Subcutaneous adipose tissue (tissue), 4 donors: ENCODE data around the gene G0S2. TPM values are rescaled to one million over a fixed set of nuclear protein-coding genes. Genes with fewer than 3 reads are reported as not detected.

Experiments used
- total RNA-seq, 4 donors: library from RNA; depleted of rRNA; stranded (reverse); fragments of >200 nt; gene quantifications; one replicate each; pipeline ENCODE4 v1.1.0, GENCODE V29; 2016
- TF ChIP-seq, protein P1 (sequence below): fragments of 450-650 bp; IDR thresholded peaks from one replicate; pipeline ENCODE4 v1.5.1; 2016; ENCODE audit warnings: low read depth, mild to moderate bottlenecking, control low read depth, antibody characterized with exemption, moderate library complexity

Gene G0S2
- total RNA-seq, 4 donors from 2014 or later, result 926 to 3,115 (median 1,789) TPM

DNA sequence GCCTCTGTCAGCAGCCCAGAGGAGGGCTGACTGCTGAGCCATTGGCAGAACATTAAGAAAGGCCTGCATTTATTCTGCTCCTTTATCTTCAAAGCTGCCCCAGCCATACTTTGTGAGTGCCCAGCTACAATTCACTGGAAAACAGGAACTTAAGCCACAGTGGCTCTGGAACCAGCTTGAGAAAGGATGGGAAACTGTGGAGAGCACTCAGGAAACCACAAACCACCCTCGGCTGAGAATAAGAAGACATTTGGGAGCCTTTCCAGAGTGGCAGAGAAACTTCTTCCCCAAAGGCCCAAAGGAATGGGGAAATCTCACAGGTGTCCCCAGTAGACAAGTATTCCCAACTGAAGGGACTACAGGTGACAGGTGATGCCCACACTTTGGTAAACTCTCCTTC lies 24.8 kb upstream of the G0S2 start:
- TF ChIP-seq, protein P1, sequence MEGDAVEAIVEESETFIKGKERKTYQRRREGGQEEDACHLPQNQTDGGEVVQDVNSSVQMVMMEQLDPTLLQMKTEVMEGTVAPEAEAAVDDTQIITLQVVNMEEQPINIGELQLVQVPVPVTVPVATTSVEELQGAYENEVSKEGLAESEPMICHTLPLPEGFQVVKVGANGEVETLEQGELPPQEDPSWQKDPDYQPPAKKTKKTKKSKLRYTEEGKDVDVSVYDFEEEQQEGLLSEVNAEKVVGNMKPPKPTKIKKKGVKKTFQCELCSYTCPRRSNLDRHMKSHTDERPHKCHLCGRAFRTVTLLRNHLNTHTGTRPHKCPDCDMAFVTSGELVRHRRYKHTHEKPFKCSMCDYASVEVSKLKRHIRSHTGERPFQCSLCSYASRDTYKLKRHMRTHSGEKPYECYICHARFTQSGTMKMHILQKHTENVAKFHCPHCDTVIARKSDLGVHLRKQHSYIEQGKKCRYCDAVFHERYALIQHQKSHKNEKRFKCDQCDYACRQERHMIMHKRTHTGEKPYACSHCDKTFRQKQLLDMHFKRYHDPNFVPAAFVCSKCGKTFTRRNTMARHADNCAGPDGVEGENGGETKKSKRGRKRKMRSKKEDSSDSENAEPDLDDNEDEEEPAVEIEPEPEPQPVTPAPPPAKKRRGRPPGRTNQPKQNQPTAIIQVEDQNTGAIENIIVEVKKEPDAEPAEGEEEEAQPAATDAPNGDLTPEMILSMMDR, result no peak

DNA sequence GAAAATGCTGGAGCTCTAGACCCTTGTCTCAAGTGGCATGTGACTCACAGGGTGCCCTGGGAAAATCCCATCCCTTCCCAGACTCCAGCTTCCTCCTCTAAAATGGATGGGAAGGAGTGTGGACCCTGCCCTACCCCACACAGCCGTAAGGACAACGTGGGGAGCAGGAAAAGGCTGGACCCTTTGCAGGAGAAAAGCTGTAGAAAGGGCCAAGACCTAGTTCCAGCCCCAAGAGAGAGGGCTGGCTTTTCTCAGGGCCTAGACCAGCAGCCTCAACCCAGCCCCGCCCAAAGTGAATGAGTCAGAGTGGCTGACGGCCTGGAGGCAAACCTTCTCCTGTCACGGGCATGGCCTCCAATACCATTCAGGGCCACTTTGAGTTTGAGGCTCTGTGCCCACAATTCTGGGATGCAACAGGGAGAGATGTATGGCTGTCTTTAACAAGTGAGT lies 24.0 kb upstream of the G0S2 start:
- TF ChIP-seq, protein P1, result no peak

DNA sequence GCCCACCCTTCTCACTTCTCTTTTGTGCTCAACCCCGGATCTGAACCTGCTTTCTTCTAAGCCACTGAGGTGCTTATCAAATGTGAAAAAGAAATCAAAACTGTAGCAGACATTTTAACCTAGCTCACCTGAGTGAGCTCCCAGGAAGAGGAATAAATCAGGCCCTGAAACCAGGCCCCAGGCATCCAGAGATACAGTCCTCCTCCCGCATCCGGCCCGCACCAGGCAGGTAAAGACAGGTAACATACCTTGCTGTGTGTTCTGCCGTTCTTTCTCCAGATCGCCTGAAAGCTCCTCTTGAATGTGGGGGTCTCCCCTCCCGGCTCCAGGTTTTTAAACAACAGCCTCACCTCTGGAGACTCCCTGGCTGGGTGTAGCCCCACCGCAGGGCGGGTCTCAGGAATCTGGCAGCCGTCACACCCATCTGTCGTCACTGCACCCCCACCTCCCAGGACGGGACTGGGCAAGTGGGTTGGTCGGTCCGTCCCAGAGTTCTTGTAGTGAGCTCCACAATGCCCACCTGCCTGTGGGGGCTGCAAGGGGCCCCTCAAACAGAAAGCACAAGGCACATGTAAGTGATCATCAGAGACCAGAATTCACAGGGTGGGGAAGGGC lies 23.0 kb upstream of the G0S2 start, which contains the start of gene LAMB3:
Gene LAMB3 (minus strand): TSS at position 305 of the 615 bp plus-strand sequence. CDS start 1,481 bp downstream, outside the sequence.
- TF ChIP-seq, protein P1, result no peak

DNA sequence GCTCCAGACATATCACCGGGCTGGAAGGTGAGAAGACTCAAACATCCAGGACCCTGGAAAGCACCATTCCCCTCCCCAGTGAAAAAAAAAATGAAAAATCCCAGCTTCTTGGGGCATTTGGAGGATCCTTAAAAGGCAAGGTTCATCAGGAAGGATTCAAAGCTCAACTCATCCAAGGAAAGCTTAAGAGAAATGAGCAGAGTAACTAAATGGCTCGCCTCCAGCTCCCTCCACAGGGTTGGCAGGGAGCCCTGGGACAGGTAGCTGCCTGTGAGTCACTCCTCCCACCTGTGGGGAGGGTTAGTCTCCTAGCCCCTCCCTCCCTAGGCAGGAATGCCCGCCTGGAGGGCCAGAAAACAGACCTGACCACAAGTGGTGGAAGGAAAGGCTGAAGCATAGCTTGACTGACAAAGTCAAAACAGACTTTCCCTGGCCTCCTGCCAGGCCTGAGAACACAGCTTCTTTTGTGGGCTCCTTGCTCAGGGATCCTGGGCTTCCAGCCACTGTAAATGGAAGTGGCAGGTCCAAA lies 22.3 kb upstream of the G0S2 start:
- TF ChIP-seq, protein P1, result no peak

DNA sequence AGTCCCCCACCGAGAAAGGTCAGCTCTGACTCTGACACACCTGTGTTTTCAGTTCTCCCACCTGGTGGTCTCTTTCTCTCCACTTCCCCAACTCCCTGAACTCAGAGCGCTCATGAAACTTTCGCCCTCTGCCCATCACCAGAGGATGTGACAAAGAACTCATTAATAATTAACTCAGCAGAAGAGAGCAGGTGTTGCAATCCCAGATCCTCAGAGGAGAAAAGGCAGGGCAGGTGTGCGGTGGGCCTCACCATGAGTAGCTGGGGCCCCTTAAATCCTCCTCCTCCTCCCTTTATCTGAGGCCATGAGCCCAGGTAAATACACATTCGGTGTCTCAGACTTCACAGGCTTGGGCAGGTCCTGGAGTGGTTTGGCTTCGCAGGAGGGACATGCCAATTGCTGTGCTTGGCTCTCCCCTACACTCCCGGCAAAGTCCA lies 21.3 kb upstream of the G0S2 start:
- TF ChIP-seq, protein P1, result no peak

DNA sequence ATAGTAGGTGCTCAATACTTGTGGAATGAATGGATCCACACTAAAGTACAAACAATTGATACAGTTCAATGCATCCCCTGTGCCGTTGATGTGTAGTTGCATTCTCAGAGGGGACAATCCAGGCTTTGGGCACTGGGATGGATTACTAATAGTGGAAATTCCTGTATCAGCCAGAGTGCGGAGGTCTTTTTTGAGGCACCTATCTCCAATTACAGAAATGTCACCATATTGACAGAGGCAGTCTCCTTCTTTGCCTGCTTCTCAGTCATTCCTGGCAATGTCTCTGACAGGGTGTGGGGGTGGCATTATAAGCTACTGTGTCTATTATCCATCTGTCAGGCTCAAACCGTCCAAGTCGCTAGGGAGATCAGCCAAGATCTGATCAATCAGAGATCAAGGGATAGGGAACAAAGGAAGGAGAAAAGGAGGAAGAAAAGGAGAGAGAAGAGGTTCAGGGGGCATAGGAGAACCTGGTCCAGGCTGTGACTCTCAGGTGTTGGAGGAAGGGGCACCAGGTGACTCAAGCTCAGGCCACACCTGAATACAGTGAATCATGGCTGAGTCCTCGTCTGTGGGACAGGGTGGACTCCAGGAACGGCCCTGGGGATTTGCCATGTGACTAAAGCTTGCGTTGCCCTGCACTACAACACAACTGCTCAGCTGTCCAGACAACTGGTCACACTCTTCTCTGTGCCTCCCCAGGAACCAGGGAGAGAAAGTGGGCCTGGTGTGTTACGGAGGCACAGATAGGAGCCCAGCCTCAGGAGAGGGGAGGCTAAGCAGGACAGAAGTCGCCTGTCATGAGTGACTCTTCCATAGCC lies 19.6 kb upstream of the G0S2 start:
- TF ChIP-seq, protein P1, result no peak

DNA sequence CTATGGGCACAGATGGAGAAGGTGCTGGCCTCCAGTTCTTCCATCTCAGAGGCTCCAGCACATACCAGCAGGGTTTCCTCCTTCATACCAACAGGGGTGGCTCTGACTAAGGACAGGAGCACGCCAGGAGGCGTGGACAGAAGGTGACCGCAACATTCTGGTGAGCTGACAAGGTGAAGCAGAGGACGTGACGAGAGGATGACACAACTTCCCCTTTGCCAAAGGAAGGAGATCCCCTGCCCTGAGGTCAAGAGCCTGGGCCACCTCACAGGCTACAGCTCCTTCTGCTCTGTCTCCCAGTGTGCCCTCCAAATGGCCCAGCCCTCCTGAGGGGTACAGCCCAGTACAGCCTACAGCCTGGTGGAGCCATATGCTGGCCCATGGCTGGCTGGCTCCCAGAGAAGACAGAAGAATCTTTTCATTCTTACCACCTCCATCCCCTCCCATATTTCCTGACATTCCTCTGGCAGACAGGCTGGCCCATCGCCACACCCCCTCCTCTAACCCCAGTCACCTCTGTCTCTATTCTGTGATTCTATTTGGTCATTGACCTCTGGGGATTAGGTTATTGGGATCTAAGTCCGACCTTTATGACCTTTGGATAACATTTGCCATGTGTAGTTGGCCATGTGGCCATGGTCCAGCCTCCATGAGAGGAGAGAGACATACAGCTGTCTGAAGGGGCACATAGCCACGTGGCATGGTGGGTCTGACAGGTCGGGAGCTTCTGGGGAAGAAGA lies 17.9 kb upstream of the G0S2 start:
- TF ChIP-seq, protein P1, result no peak
